Measurements from ENCODE around the gene PAK1.

GRCh38 chr11:77515483-77515882 is 41.6 kb upstream of the PAK1 start:
- TF ChIP-seq SP1 (IDR thresholded peaks at IDR 0.05), result no peak
- no peak for TF ChIP-seq CTBP1 (IDR thresholded peaks at IDR 0.05; ENCODE audit: borderline replicate concordance)
- TF ChIP-seq TARDBP (IDR thresholded peaks at IDR 0.05), result no peak
- TF ChIP-seq ZNF384 (IDR thresholded peaks at IDR 0.05), result no peak
- no peak for TF ChIP-seq FOXA1 (IDR thresholded peaks at IDR 0.05)

All from HEK293T (cell line).